ENCODE results near the gene SDK2.

The SDK2 gene

DNA sequence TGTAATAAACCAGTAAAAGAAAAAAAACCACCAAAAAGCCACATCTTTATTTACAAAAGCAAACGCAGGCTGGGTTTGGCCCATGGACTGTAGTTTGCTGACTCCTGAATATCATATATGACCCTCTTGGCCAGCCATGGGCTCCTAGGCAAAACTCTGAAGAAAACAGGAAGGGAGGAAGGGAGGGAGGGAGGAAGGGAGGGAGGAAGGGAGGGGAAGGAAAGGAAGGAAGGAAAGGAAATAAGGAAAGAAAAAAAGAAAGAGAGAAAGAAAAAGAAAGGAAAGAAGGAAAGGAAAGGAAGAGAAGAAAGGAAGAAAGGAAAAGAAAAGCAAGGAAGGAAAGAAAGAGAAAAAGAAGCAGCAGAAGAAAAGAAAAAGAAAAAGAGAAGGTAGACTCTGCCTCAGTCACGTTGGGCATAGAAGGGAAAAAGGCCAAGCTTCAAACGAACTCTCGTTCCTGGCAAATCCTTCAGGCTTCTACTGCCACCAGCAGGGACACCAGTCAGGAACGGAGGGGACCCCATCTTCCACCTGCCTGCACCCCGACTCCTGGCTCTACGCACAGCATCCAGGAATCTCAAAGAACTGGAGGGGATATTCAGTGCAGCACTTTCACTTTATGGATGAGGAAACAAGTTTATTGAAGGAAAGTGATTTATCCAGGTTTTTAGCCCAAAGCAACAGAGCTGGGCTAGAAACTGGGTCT, 354.5 kb downstream of the SDK2 start:
- DNase-seq, result no peak

DNA sequence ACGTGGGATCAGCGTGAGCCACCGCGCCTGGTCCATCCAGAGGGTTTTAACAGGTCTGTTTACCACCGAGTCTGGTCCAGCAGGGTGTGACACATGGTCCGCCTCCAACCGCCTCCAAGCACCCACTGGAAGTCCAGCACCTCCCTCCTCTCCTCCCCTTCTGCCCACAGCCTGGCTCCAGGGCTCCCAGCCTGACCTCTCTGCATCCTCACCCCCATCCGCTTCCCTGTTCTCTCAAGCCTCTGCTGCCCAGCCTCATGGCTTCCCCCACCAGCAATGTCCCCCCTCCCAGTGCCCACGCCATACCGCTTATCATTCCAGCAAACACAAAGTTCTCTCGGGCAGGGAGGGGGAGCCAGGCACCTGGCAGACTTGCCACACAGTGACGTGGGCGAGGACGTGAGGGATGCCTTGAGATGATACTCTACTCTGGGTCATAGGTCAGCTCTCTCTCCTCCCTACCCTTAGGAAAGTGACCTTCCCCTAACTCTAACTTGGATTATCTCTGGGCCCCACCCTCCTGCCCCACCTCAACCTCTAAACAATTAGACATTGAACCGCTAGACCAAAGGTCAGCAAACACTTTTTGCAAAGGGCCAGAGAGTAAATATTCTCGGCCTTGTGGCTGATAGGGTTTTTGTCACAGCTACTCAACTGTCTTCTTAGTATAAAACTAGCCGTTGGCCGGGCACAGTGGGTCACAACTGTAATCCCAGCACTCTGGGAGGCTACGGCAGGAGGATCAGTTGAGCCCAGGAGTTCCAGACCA, 355.5 kb downstream of the SDK2 start:
- no peak for DNase-seq

DNA sequence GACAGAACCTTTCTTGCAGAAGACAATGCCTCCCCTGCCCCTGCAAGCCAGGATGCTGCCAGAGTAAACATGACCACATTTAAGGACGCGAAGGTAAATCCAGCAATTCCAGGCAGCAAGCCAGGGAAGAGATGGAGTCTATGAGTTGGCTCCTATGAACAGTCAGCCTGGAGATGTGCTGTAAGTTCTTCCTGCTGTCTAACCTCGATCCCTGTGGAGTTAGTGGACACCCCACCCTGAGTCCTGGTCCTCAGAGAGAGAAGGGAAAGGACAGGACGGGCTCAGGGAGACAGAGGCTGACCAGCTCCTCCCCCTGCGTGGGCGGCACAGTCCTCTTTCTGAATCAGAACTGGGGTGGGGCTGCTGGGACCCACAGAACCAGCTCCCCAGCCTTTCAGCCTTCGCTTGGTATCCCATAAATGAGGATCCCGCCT, 357.4 kb downstream of the SDK2 start:
- peak; percentile 59 for DNase-seq

DNA sequence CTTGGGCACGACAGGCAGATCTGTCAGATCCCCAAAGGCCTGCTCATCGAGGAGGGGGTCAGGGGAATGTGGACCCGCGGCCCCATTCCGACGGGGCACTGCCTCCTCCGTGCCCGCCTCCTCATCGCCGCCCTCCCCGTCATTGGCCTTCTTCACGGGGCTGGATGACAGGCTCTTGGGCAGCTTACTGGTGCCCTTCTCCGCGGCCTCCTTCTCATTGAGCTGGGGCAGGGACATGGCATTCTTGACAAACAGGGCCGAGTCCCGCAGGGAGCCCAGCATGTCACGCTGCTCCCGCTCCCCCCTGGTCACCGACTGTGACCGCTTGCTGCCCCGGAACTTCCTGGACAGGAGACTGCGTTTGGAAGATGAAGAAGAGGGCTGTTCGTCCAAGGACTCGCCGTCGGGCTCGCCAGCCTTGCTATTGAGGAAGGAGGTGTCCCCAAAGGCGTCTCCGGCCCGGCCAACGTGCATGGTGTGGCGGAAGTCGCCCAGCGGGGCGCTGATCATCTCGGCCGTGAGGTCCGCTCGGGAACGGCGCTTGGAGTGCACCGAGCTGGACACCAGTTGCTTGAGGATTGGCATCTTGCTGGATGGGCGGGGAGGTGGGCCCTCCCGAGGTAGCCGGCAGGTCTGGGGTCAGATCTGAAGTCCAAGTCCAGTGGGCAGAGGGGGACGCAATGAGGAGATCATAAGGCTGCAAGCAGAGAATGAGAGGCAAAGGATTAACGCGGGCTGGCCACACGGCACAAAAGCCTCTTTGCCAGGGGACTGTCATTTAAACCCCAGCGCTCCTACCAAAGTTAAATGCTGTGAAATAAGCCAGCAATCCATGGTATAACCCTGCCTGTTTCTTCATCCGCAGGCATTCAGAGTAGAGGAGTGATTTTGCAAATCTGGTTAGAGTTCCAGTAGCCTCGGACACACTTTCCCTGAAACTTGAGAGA, 358.1 kb downstream of the SDK2 start:
- no peak for DNase-seq

DNA sequence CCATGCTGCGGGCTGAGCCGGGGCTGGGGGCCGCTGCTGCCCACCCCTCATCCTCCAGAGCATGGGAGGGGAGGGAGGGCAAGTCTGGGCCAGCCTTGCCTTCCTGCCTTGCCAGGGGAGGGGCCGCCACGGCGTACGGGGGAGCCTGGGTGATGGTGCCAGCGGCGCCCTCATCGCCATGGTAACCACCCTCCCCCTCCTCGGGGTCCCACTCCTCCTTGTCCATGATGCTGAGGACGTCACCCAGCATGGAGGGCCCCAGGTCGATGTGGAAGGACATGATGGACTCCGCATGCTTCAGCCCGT, 358.7 kb downstream of the SDK2 start:
- no peak for DNase-seq

DNA sequence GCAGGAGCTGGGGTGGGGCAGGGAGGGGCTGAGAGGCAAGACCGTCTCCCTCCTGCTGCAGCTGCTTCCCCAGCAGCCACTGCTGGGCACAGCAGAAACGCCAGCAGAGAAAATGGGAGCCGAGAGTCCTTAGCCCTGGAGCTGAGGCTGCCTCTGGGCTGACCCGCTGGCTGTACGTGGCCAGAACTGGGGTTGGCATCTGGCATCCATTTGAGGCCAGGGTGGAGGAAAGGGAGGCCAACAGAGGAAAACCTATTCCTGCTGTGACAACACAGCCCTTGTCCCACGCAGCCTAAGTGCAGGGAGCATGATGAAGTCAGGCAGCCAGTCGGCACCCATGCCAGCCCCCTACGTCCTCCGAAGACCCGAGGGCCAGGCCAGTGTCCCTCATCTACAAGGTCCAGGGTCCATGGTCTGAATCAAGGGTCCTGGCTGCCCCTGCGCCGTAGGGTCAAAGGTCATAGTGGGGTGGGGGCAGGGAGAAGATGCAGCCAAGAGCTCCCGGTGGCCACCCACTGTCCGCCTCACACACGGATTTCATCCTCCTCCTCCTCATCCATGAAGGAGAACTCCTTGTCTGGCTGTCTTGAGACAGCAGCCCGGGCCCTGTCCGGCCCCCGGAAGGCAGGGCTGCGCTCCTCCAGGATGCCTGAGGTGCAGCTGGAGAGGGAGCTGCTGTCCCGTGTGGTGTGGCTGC, 359.2 kb downstream of the SDK2 start:
- DNase-seq, result no peak

Data from fibroblast of skin of right biceps (primary cell).